Measurements from ENCODE around the gene APOLD1. TPM values are rescaled to one million over a fixed set of nuclear protein-coding genes. Genes with fewer than 3 reads are reported as not detected.
A peak's percentile ranks its signal among the peaks of the same experiment; 100 is the strongest.
"Not testable (repeated sequence)": the region's sequence is repeated elsewhere in the genome, so short reads cannot be mapped to it uniquely, and the experiment has no call there.

Gene APOLD1
- total RNA-seq, result 18.8 TPM
- long read RNA-seq, full-length matches to known transcripts, result 17 of 36 reads
- long read RNA-seq, partial matches to known transcripts, result 15 of 36 reads
- long read RNA-seq, other reads (novel, unspliced or antisense), result 4 of 36 reads

GRCh38 chr12:12784911-12785814 lies at the start of gene APOLD1:
APOLD1 (plus strand) TSS chr12:12785659; CDS start chr12:12785692, 33 bp downstream.
- ATAC-seq (ENCODE audit: poor library complexity) (peak; percentile 13), DNase-seq (peak; percentile 54)
- intact Hi-C loops (cut with DNase I), result loop anchor here (5.0 kb wide), 1 partner anchor 68 kb away; the partner anchor contains the start of gene CDKN1B

DNA sequence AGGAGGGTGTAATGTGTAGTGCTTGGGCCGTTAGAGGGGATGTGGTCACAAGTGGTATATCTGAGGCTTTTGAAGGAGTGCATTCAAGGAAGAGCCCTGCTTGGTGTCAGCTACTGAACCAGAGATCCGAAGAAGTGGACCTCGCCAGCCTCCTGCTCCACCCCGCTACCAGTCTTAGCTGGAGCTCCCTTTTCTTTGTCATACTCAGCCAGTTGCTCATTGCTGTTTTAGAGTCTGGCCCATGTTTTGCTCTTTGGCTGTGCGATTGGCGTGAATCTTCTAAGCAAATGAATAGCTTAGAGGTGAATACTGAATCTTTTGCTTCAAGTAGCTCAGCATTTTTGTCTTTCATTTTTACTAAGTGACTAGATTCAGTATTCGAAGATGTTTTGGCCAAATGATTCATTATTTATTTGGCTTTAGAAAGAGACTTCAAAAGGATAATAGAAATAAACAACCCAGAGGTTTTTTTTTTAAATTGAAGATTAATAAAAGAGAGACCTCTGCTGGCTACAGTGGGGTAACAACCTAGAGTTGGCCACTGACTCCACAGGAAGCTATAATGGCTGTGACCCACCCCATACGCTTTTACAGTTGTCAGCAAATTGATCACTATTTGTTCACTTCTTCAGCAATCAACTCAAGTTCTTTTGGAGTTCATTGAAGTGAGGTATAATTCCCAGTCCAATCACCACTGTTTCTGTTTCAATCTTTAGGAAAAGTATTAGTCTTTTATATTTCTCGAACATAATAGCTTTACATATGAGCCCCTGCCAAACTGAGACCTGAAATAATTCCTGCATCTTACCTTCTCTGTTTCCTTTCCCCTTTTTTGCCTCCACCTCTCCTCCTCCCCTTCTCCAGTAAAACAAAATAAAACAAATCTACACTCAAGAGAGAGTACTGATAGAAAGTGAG lies 48.4 kb upstream of the APOLD1 start:
- ATAC-seq (ENCODE audit: poor library complexity), result peak; percentile 78
- intact Hi-C loops (cut with DNase I), result no loop called here
- no peak for DNase-seq

DNA sequence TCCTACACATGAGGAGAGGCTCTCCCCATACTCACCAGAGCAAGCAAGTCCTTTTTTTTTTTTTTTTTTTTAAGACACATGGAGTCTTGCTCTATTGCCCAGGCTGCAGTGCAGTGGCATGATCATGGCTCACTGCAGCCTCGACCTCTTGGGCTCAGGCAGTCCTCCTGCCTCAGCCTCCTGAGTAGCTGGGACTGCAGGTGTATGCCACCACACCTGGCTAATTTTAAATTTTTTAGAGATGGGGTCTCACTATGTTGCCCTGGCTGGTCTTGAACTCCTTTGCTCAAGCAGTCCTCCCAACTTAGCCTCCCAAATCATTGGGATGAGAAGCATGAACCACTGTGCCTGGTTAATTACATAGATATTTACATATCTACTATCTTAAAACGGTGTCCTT lies 47.3 kb upstream of the APOLD1 start:
- intact Hi-C loops (cut with DNase I); DNase-seq: not testable (repeated sequence)

GRCh38 chr12:12741660-12742059 lies 43.8 kb upstream of the APOLD1 start:
- ATAC-seq (ENCODE audit: poor library complexity), result peak; percentile 40
- DNase-seq, result no peak
- intact Hi-C loops (cut with DNase I), result no loop called here

More for the DNA sequence above, 47.3 kb upstream of the APOLD1 start:
- ATAC-seq (ENCODE audit: poor library complexity), result not testable (repeated sequence)

DNA sequence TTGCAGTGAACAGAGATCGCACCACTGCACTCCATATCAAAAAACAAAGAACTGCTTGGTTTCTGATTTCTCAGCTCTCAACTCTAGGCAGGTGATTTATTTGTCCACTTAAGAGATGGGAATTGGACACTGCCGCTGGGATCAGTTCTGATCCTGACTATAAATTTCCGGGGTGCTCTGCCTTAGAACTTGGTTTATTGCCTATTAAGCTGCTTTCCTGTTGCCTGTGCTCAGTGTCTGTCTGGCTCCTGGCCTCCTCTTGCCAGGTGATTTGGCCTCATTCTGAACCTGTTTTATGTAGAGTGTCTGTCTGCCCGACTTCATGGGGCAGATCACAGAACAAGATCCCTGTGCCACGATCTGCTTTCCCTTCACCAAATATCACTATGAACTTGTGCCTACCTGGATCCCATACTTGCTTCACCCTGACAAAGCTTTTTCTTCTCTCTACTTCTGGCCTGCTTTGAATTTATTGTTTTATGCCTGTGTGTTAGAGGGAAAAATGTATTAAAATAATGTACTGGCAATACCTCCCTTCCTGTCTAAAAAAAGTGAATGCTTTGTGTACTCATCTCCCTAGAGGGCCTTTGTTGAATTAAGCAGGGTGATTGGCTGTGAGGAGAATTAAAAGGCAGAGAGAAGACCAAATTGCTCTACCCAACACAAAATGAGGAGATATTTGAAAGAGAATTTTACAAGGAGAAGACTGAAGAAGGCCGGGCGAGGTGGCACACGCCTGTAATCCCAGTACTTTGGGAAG lies 40.7 kb upstream of the APOLD1 start:
- no peak for ATAC-seq (ENCODE audit: poor library complexity)
- DNase-seq, result no peak
- intact Hi-C loops (cut with DNase I), result no loop called here

DNA sequence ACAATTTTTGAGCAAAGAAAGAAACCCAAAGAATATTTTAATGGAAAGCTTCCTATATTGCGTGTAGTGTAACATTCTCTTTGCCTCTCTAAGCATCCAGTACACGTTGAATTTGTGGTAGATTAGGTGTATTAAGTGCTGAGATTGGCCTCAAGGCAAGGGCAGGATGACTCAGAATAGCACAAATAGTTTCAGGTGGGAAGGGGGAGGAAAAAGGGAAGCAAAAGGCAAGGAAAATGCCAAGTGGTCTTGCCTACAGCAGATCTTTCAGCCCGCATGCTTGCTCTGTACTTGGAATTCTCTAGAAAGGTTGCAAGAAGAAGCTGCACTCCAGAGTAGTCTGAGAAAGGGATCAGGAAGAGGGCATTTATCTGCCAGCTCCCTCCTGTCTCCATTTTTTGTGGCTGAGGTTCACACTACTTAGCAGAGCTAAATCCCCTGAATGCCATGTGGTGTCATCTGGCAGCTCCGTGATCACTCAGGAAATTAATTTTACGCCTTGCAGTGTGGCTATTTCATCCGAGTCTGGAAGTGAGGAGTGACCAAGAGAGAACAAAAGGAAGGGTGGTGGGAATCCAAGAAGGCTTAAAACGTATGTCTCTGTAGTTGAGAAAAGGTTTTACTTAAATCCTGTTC lies 39.8 kb upstream of the APOLD1 start:
- intact Hi-C loops (cut with DNase I), result no loop called here
- ATAC-seq (ENCODE audit: poor library complexity) (no peak), DNase-seq (no peak)

DNA sequence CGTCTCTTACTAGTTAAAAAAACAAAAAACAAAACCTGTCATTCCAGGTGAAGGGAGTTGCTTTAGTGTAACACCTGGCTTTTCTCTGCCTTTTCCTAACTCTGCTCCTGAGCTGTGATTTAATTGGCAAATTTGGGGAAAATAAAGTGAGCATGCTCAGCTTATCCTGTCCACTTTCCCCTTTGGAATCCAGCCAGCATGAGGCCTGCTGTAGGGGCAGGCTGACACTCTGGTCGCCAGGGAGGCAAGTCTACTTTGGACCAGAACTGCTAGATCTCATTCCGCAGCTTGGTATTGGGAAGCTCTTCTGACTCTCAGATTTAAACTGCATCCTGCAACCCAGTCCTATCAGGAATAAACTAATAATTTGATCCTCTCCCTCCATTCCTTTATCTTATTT lies 38.2 kb upstream of the APOLD1 start:
- DNase-seq, result no peak
- intact Hi-C loops (cut with DNase I), result no loop called here
- no peak for ATAC-seq (ENCODE audit: poor library complexity)

DNA sequence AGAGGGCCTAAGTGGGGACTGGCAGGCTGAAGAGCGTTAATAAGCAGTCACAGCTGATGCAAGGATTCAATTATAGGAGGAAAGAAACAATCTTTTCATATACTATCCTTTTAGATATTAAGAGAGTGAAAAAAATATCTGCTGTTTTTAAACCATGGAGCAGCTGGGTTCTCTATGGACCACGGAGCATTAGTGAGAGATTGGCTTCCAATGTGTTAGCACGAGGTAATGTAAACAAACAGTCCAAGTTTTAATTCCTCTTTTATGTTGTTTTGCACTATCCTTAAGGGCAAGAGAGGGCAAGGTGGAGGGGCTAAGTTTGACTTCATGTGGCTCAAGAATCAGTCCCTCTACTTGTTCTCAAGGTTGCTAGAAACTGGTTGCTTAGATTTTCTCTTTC lies 37.4 kb upstream of the APOLD1 start:
- intact Hi-C loops (cut with DNase I), result no loop called here
- DNase-seq (no peak), ATAC-seq (ENCODE audit: poor library complexity) (no peak)

GRCh38 chr12:12749433-12749832 lies 36.0 kb upstream of the APOLD1 start:
- ATAC-seq (ENCODE audit: poor library complexity), result no peak
- intact Hi-C loops (cut with DNase I), result no loop called here
- no peak for DNase-seq

DNA sequence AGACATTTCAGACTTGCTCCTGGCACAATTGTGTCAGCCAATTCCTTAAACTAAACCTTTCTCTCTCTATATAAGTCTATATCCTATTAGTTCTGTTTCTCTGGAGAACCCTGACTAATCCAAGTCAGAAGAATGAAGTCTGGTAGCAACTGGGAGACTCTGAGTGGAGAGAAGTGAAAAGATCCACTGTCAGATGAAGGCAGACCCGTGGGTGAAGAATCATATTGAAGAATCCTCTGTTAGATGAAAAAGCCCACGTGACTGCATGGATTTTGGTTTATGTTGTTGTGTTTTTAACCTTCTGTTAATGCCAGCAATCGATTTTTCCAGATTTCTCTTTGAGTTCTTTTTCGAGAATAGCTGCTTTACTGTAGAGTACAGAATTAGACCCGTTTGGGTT lies 29.5 kb upstream of the APOLD1 start:
- DNase-seq, result no peak
- ATAC-seq (ENCODE audit: poor library complexity), result no peak
- intact Hi-C loops (cut with DNase I), result no loop called here

GRCh38 chr12:12757121-12757520 lies 28.3 kb upstream of the APOLD1 start:
- intact Hi-C loops (cut with DNase I), result no loop called here
- DNase-seq (no peak), ATAC-seq (ENCODE audit: poor library complexity) (no peak)

DNA sequence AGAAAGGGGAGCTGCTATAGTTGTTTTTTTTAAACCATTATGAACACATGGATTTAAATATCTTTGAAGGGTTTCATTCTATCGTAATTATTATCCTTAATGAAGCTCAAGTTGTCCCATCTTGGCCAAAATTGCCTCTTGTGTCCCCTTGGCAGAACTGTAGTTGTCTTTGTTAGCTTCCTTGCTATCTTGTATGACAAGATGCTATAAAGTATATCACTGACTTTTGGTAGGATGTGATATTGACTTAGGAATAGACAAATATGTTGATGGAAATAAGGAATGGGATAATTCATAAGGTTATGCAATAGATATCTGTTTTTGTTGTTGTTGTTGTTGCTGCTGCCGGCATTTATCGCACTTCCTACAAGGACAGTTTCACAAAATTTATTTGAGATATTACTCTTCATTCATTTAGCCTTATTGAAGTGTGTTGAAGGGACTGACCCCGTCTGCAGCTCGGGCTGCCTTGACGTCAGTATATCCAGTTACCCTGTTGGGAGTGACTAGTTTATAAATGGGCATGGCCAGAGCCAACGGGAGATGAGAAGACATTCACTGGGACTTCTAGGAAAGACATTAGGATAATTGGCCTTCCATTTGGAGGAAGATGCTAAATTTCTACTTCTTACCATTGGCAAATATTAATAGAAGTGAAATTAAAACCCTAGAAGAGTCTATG lies 26.1 kb upstream of the APOLD1 start:
- ATAC-seq (ENCODE audit: poor library complexity), result no peak
- intact Hi-C loops (cut with DNase I), result no loop called here
- DNase-seq, result no peak

GRCh38 chr12:12764824-12765223 lies 20.6 kb upstream of the APOLD1 start:
- intact Hi-C loops (cut with DNase I), result no loop called here
- ATAC-seq (ENCODE audit: poor library complexity), result no peak

GRCh38 chr12:12770262-12770661 lies 15.2 kb upstream of the APOLD1 start:
- ATAC-seq (ENCODE audit: poor library complexity) (no peak), DNase-seq (no peak)
- intact Hi-C loops (cut with DNase I), result no loop called here

More at GRCh38 chr12:12764824-12765223, 20.6 kb upstream of the APOLD1 start:
- no peak for DNase-seq

GRCh38 chr12:12774791-12775190 lies 10.7 kb upstream of the APOLD1 start:
- intact Hi-C loops (cut with DNase I), result no loop called here

DNA sequence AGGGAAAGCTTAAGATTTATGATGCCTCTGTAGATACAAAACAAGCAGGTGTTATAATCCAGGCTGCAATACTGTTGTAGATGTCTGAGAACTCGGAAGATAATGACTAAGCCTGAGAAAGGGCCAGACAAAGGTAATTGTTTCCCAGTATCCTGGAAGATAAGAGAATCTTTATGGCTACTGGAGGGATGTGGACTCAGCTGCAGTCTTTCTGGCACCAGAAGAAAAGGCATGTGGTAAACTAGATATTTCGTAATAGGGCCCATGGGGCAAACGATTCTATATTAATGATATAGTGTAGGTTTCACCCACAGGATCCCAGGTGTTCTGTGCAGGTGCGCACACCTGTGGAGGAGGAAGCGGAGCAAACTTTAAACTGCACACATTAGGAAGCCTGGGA lies 9.2 kb upstream of the APOLD1 start:
- intact Hi-C loops (cut with DNase I), result no loop called here
- peak; percentile 12 for ATAC-seq (ENCODE audit: poor library complexity)

More at GRCh38 chr12:12774791-12775190, 10.7 kb upstream of the APOLD1 start:
- ATAC-seq (ENCODE audit: poor library complexity) (no peak), DNase-seq (no peak)

GRCh38 chr12:12777092-12777491 lies 8.4 kb upstream of the APOLD1 start:
- DNase-seq (no peak), ATAC-seq (ENCODE audit: poor library complexity) (no peak)
- intact Hi-C loops (cut with DNase I), result no loop called here

More for the DNA sequence above, 9.2 kb upstream of the APOLD1 start:
- DNase-seq, result no peak

Data from Right ventricle myocardium superior (tissue), 1 donor.